Mesothelial cell of epicardium (in vitro differentiated cells): Measurements from ENCODE around the gene CDC34. TPM values are rescaled to one million over a fixed set of nuclear protein-coding genes. Genes with fewer than 3 reads are reported as not detected.
A peak's percentile ranks its signal among the peaks of the same experiment; 100 is the strongest.

Source experiments
- DNase-seq, 2 experiments: peaks; one replicate each; pipeline ENCODE4 v3.0.0; 2021; ENCODE audit warnings: low spot score in 2 of 2; ENCODE audit not compliant: unreplicated experiment in 2 of 2
- H3K27ac Mint-ChIP-seq: 2 replicates; pipeline ENCODE4 v1.8.0; 2021; ENCODE audit warnings: mixed read lengths
- H3K27me3 Mint-ChIP-seq: 2 replicates; pipeline ENCODE4 v1.8.0; 2021; ENCODE audit warnings: low read depth, mixed read lengths
- H3K36me3 Mint-ChIP-seq: 2 replicates; pipeline ENCODE4 v1.8.0; 2021; ENCODE audit warnings: mixed read lengths
- H3K4me1 Mint-ChIP-seq: 2 replicates; pipeline ENCODE4 v1.8.0; 2021; ENCODE audit warnings: mixed read lengths
- H3K4me3 Mint-ChIP-seq: 2 replicates; pipeline ENCODE4 v1.8.0; 2021; ENCODE audit warnings: mild to moderate bottlenecking, moderate library complexity, mixed read lengths
- H3K9me3 Mint-ChIP-seq: 2 replicates; pipeline ENCODE4 v1.8.0; 2021; ENCODE audit warnings: mixed read lengths
- CTCF ChIP-seq: fragments of 200-600 bp; sonication (generic); IDR thresholded peaks from one replicate; pipeline ENCODE4 v1.5.0; 2021; ENCODE audit warnings: antibody characterized with exemption; ENCODE audit not compliant: unreplicated experiment
- total RNA-seq: library from RNA; stranded (reverse); gene quantifications from 3 replicates; pipeline ENCODE4 v1.2.1, GENCODE V29; 2021

The CDC34 gene
- total RNA-seq, 1 donor from 2014 or later: 106 TPM

GRCh38 chr19:508204-509150 is 23.1 kb upstream of the CDC34 start:
- Mint-ChIP-seq H3K36me3 (peaks cover 2% of the 10 kb centered on the region), H3K27me3 (no peaks in the 10 kb centered on the region), H3K4me1 (peaks cover 28% of the 10 kb centered on the region)

GRCh38 chr19:510606-511100 is 20.9 kb upstream of the CDC34 start:
- Mint-ChIP-seq H3K9me3 (no peaks in the 10 kb centered on the region), H3K27ac (peak overlapping the region; percentile 97), H3K4me1 (peaks cover 28% of the 10 kb centered on the region)

More at GRCh38 chr19:508204-509150, 23.1 kb upstream of the CDC34 start:
- no peak for TF ChIP-seq CTCF
- no peaks in the 10 kb centered on the region for H3K9me3 Mint-ChIP-seq
- DNase-seq: no peak
- H3K4me3 Mint-ChIP-seq: peak overlapping the region; percentile 94
- peak overlapping the region; percentile 82 for H3K27ac Mint-ChIP-seq

GRCh38 chr19:511101-511851 is 20.3 kb upstream of the CDC34 start:
- H3K4me3 Mint-ChIP-seq: peak overlapping the region; percentile 60
- H3K36me3 Mint-ChIP-seq: peaks cover 10% of the 10 kb centered on the region
- no peak for DNase-seq
- H3K27ac Mint-ChIP-seq: peak overlapping the region; percentile 97
- H3K9me3 Mint-ChIP-seq: no peaks in the 10 kb centered on the region
- TF ChIP-seq CTCF: no peak
- H3K27me3 Mint-ChIP-seq: no peaks in the 10 kb centered on the region
- peaks cover 31% of the 10 kb centered on the region for H3K4me1 Mint-ChIP-seq

More at GRCh38 chr19:510606-511100, 20.9 kb upstream of the CDC34 start:
- DNase-seq: peak; percentile 80 to 91
- H3K36me3 Mint-ChIP-seq: peaks cover 10% of the 10 kb centered on the region
- peak overlapping the region; percentile 60 for H3K4me3 Mint-ChIP-seq
- peak; percentile 95 for TF ChIP-seq CTCF
- no peaks in the 10 kb centered on the region for H3K27me3 Mint-ChIP-seq

- DNase-seq: no peak
- H3K4me1 Mint-ChIP-seq: peaks cover 38% of the 10 kb centered on the region
- H3K4me3 Mint-ChIP-seq: no peak overlapping the region
Measured at GRCh38 chr19:512547-513365, 18.8 kb upstream of the CDC34 start.

More at GRCh38 chr19:512547-513365, 18.8 kb upstream of the CDC34 start:
- Mint-ChIP-seq H3K27ac (no peak overlapping the region), H3K9me3 (no peaks in the 10 kb centered on the region), H3K36me3 (peaks cover 10% of the 10 kb centered on the region), H3K27me3 (no peaks in the 10 kb centered on the region)
- TF ChIP-seq CTCF: no peak
